Posterior vena cava (tissue), 2 donors: ENCODE results near the gene TMEM184A. TPM values are rescaled to one million over a fixed set of nuclear protein-coding genes. Genes with fewer than 3 reads are reported as not detected.

ENCODE experiments used
- DNase-seq: peaks from one replicate; pipeline ENCODE4 v3.0.0-alpha.2; 2020; ENCODE audit warnings: low spot score
- intact Hi-C, 2 donors: fragments of 100-400 bp; cut with DNase I; formaldehyde crosslinking; loops; one replicate each; pipeline versions ENCODE4 v1.14.1 to v1.14.2; 2022 to 2023
- total RNA-seq, 2 donors: library from RNA; stranded (reverse); fragmentation: NEBNext Ultra II Directional; extraction: Animal tissue kit (Norgen Biotek cat#: 25700); gene quantifications; one replicate each; pipeline ENCODE4 v1.2.1, GENCODE V29; 2021
- donor health status: DM: yes; HTN: yes; CAD: no.
- donor health status: DM: yes; HTN: yes; CAD: no.

Gene TMEM184A
- total RNA-seq, 2 donors from 2014 or later = not detected

GRCh38 chr7:1557771-1558170, 1.8 kb upstream of the TMEM184A start:
- intact Hi-C loops = no loop called here
- DNase-seq = no peak

DNA sequence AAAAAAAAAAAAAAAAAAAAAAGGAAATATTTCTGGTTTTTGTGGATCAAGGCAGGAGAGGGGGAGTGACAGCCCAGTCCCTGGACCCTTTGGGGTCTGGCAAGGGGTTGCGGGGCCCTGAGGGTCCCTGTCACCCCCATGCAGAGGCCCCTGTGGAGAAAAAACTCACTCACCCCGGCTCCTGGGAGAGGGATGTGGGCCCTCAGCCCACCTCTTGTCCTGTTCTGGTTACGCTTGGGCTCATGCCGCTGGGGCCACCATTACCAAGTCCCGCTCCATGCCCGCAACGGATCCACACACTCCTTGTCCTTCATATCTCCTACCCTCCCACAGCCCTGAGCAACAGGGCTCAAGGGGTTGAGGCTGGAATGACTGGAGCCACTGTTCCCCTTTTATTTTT, 1.0 kb upstream of the TMEM184A start:
- intact Hi-C loops = no loop called here
- DNase-seq = no peak

- DNase-seq = no peak
- intact Hi-C loops = no loop called here
Observed at GRCh38 chr7:1555046-1555812, 776 bp downstream of the TMEM184A start.

- intact Hi-C loops = no loop called here
- DNase-seq = no peak
Observed at GRCh38 chr7:1554333-1555045, 1.5 kb downstream of the TMEM184A start.

- intact Hi-C loops = no loop called here
- no peak for DNase-seq
Observed at GRCh38 chr7:1553512-1554210, 2.3 kb downstream of the TMEM184A start.

GRCh38 chr7:1552200-1552599, 3.8 kb downstream of the TMEM184A start:
- DNase-seq = no peak
- intact Hi-C loops = no loop called here

DNA sequence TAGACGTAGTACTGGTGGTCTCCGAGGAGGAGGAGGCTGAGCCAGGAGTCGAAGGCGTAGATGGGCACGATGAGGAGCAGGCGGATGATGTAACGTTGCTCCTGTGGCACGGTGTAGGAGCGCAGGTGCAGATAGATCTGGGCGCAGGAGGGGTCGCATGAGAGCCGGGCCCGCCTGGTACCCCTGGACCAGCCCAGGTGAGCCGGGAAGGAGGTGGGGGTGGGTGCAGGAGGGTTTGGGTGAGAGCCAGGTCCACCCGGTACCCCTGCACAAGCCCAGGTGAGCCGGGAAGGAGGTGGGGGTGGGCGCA, 5.2 kb downstream of the TMEM184A start:
- no peak for DNase-seq
- intact Hi-C loops = no loop called here

DNA sequence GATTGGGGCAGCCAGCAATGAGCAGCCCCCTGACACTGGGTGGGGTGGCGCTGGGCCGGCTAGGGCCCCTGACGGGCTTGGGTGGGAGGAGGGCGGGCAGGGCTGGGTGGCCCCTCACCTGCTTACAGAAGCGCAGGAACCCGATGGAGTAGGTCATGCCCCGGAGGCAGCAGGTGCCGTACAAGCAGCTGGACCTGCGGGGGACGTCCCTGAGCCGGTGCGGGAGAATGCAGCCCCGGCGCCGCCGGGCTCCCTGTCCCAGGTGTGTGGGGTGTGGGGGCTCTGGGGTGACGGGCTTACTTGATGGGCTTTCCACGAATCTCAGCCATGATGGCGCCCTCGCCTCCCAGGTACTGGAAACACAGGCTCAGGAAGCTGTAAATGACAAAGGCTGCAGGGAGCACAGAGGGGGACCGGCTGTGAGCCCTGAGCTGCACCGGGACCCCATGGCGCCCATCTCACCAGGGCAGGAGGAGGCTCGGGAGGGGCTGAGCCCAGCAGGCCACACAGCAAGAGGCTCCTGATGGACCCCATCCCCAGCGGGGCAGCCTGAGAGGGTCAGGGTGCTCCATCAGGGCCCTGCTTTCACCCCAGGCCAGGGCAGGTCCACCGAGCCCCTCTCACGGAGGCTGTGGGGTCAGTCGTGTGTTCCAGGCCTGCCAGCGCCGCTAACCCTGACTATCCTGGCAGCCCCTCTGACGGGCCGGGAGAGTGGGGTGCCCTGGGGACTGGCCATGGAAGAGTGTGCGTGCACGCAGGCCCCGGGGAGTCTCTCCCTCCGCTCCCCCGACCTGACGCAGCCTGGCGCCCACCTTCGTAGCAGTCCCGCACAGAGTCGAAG, 5.8 kb downstream of the TMEM184A start:
- intact Hi-C loops = no loop called here
- DNase-seq = no peak

DNA sequence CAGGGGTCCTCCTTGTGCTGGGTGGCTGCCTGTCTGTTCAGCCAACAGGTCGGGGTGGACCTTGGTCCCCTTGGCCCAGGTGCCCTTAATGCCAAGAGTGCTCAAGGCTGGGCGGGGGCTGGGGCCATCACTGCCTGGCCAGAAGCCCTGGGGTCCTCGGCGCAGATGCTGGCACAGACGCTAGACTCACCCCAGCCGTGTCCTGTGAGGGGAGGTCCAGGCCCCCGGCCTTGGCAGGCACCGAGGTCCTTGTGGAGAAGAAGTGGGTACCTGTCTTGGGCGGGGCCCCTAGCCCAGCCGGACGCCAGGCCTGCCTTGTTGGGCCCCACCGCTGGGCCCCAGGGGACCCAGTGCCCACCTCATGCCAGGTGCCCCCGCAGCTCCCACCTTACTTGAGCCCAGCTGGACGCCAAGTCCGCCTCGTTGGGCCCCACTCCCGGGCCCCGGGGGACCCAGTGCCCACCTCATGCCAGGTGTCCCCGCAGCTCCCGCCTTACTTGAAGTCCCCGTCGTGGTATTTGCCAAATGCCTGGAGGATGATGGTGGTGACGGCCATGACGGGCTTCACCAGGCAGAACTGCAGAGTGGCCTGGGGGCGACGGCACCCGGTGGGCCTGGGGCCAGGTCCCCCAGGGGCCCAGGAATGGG, 6.5 kb downstream of the TMEM184A start:
- intact Hi-C loops = no loop called here
- DNase-seq = no peak

GRCh38 chr7:1548944-1549343, 7.1 kb downstream of the TMEM184A start:
- intact Hi-C loops = no loop called here
- no peak for DNase-seq

DNA sequence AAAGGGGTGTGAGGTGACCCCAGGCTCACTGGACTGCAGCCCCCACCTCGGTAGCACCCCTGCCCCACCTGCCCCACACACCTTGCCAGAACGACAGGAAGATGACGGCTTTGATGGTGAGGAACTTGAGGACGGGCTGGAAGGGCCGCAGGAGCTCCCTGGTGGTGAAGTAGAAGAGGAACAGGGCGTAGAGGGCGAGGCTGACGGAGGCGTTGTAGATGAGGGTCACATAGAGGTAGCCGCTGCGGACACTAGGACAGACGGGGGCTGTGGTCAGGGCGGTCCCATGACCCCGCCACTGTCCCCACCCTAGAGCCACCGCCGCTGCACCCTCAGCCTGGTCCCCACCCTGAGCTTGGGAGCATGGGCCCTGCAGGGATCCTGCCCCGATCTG, 7.6 kb downstream of the TMEM184A start:
- DNase-seq = no peak

DNA sequence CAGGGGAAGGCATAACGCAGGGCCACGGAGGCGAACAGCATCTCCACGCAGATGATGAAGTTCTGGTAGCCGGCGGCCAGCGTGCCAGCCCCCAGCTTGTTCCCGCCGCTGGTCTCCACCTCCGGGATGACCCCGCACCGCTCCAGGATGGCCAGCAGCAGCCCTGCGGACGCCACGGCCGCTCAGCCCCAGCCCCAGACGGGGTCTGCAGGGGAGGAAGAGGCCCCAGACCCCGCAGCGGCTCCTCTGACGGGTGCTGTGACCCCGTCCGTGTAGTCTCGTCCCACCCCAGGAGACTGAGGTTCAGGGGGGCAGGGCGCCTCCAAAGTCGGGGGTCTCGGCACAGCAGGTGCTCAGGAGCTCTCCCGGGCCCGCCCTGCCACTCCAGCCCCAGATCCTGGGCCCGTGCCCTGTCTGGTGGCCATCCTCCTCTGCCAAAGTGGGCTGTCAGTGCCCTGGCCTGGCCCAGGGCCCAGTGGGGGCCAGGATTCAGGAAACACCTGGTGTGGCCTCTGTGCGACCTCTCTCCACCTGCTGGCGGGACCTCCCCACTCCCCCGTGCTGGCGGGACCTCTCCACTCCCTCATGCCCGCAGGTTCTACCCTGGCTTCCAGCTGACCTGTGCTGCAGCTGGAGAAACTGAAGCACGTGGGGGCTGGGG, 8.1 kb downstream of the TMEM184A start:
- DNase-seq = no peak
- intact Hi-C loops = no loop called here

More for the DNA sequence above, 7.6 kb downstream of the TMEM184A start:
- intact Hi-C loops = no loop called here

DNA sequence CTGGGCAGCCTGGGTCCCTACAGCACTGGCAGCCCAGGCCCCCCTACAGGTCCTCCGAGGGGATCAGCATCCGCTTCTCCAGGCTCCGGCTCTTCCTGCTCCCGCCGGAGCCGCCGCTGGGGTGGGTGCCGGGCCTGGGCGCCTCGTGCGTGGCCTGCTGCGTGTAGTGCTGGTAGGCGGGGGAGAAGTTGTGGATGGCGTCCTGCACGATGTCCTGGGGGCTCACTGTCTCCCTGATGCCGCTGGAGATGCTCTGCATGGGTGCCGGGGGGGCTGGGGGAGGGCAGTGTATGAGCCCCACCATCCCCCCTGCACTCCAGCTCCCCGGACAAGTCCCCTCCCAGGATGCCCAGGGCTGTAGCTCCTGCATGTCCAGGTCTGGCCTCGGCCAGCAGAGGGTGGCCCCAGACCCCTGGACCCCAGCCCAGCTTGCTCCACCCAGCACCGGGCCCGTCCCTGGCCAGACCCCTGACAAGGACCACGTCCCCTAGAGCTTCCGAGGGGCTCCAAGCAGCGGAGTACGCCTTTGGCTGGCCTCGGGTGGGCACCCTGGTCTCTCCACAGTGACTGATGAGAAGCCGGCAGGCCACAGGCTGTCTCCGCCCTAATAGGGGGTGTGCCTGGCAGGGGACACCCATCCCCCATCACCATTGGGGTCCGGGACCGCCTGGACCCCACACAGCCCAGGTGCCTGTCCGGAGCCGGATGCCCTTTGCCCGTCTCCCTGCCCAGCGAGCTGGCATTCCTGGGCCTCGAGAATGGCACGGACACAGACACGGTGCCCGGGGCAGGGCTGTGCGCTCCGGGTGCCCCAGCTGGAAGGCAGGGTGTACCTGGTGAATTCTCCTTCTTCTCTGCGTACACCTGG, 8.9 kb downstream of the TMEM184A start:
- DNase-seq = no peak
- intact Hi-C loops = no loop called here

- DNase-seq = no peak
Observed at GRCh38 chr7:1546274-1546908, 9.6 kb downstream of the TMEM184A start.

DNA sequence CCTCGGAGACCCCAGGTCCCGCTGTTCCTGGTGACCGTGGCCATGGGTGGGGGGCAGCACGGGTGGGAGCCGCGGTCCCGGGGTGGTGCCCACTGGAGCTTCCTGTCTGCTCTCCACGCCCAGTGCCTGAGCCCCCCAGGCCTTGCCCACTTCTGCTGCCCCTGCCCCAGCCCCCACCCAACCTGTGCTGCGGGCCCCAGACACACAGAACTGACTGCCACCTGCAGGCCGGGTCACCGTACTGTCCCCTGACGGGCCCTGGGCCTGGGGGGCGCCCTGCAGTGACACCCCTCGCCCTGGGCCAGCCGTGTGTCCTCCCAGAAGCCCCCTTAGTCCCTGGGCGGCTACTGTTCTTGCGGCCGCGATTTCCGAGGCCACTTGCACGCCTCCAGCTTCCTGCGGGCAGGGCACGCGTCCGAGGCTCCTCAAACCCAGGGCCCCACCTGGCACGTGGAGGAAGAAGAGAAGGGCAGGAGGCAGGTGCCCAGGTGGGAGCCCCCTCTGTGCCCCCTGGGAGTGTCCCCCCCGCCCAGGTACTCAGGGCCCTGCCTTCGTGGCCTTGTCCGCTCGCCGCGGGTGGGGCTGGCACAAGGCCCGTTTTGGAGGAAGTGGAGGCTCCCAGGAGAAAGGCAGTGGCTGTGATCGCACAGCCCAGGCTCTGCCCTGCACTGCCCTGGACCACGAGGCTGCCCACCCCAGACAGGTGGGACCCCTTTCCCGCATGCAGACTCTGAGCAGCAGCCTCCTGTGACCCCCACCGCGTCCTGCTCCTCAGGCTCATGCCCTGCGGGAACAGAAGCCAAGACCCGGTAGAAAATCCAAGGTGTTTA, 10.4 kb downstream of the TMEM184A start:
- DNase-seq = no peak

More at GRCh38 chr7:1546274-1546908, 9.6 kb downstream of the TMEM184A start:
- intact Hi-C loops = no loop called here

DNA sequence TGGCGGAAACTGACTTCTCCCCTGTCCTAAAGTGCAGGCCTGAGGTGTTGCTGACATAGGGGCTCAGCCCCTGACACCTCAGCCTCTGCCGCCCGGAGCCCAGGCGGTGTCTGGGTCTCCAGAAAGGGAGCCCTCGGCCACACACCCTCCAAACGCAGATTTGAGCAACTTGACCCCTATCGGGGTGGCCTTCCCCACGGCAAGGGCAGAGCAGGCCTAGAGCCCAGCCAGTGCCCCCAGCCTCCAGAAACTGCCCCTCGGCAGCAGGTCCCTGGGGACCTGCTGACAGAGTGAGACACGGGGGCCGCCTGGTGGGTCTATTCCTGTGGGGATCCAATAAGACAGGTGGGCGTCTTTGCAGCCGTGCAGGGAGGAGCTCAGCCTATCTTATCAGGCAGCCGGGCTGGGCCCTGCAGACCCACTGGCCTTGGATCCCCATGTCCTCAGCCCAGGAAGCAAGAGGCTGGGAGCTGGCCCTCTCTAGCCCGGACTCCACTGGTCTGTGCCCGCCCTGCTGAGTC, 11.0 kb downstream of the TMEM184A start:
- no peak for DNase-seq
- intact Hi-C loops = no loop called here

More for the DNA sequence above, 10.4 kb downstream of the TMEM184A start:
- intact Hi-C loops = no loop called here
